Neural cell (in vitro differentiated cells): ENCODE results near the gene DEGS2. TPM values are rescaled to one million over a fixed set of nuclear protein-coding genes. Genes with fewer than 3 reads are reported as not detected.

Experiments
- H2AFZ ChIP-seq: fragments of 200-600, 300-800 bp; sonication (generic), shearing (Covaris generic); 2 replicates; pipeline ENCODE4 v1.6.0; 2014; ENCODE audit warnings: low read depth, mild to moderate bottlenecking, antibody characterized with exemption, low read length, moderate library complexity
- H3F3A ChIP-seq: fragments of 200-600 bp; shearing (Covaris generic); 2 replicates; pipeline ENCODE4 v1.6.1; 2016; ENCODE audit warnings: mild to moderate bottlenecking, moderate library complexity, mixed read lengths, antibody characterized with exemption, low read length; ENCODE audit not compliant: insufficient read depth, poor library complexity, severe bottlenecking
- H3K27ac ChIP-seq: fragments of 200-600, 300-800 bp; sonication (generic), shearing (Covaris generic); 2 replicates; pipeline ENCODE4 v1.5.1; 2014; ENCODE audit warnings: mild to moderate bottlenecking, low read length, moderate library complexity
- H3K27me3 ChIP-seq: fragments of 300-800, 200-600 bp; sonication (generic), shearing (Covaris generic); 2 replicates; pipeline ENCODE4 v1.6.0; 2014; ENCODE audit warnings: mild to moderate bottlenecking, low read depth, low read length, moderate library complexity; ENCODE audit not compliant: insufficient read depth
- H3K36me3 ChIP-seq: fragments of 300-800, 200-600 bp; sonication (generic), shearing (Covaris generic); 2 replicates; pipeline ENCODE4 v1.5.1; 2014; ENCODE audit warnings: mild to moderate bottlenecking, antibody characterized with exemption, low read length, moderate library complexity; ENCODE audit not compliant: insufficient read depth
- H3K4me2 ChIP-seq: fragments of 300-800, 200-600 bp; sonication (generic), shearing (Covaris generic); 2 replicates; pipeline ENCODE4 v1.6.0; 2014; ENCODE audit warnings: mild to moderate bottlenecking, low read length
- H3K4me3 ChIP-seq: fragments of 300-800, 200-600 bp; sonication (generic), shearing (Covaris generic); 2 replicates; pipeline ENCODE4 v1.5.1; 2014; ENCODE audit warnings: mild to moderate bottlenecking, low read length, moderate library complexity
- H3K79me2 ChIP-seq: fragments of 200-600 bp; shearing (Covaris generic); replicated peaks from 2 replicates; pipeline ENCODE4 v1.6.0; 2014; ENCODE audit warnings: mild to moderate bottlenecking, low read length, moderate library complexity; ENCODE audit not compliant: insufficient read depth
- H3K9ac ChIP-seq: fragments of 300-800, 200-600 bp; sonication (generic), shearing (Covaris generic); 2 replicates; pipeline ENCODE4 v1.6.1; 2016; ENCODE audit warnings: mild to moderate bottlenecking, low read length, mixed read lengths
- H3K9me2 ChIP-seq: fragments of 200-600 bp; shearing (Covaris generic); 2 replicates; pipeline ENCODE4 v1.6.1; 2016; ENCODE audit warnings: mild to moderate bottlenecking, low read length, mixed read lengths; ENCODE audit not compliant: insufficient read depth
- H3K9me3 ChIP-seq: fragments of 200-600, 300-800 bp; sonication (generic), shearing (Covaris generic); 2 replicates; pipeline ENCODE4 v1.6.1; 2016; ENCODE audit warnings: mild to moderate bottlenecking, mixed run types, low read length, moderate library complexity, mixed read lengths
- H4K20me1 ChIP-seq: fragments of 200-600 bp; shearing (Covaris generic); 2 replicates; pipeline ENCODE4 v1.6.1; 2016; ENCODE audit warnings: mild to moderate bottlenecking, mixed run types; ENCODE audit not compliant: insufficient read depth
- CTCF ChIP-seq: fragments of 450-650 bp; IDR thresholded peaks from 2 replicates; pipeline ENCODE4 v1.5.1; 2014; ENCODE audit warnings: antibody characterized with exemption, mild to moderate bottlenecking, moderate library complexity; ENCODE audit not compliant: poor library complexity, severe bottlenecking
- EP300 ChIP-seq: fragments of 450-650 bp; conservative IDR thresholded peaks from 2 replicates; pipeline ENCODE4 v1.6.1; 2014; ENCODE audit warnings: antibody characterized with exemption, mild to moderate bottlenecking, moderate library complexity; ENCODE audit not compliant: poor library complexity, severe bottlenecking
- EZH2 ChIP-seq: fragments of 200-600, 300-800 bp; shearing (Covaris generic), sonication (generic); IDR thresholded peaks from 2 replicates; pipeline ENCODE4 v1.6.1; 2014; ENCODE audit warnings: antibody characterized with exemption, low read length, borderline replicate concordance, mild to moderate bottlenecking; ENCODE audit not compliant: insufficient read depth, poor library complexity, severe bottlenecking
- MXI1 ChIP-seq: fragments of 450-650 bp; conservative IDR thresholded peaks from 2 replicates; pipeline ENCODE4 v1.6.1; 2014; ENCODE audit warnings: antibody characterized with exemption, mild to moderate bottlenecking; ENCODE audit not compliant: poor library complexity, severe bottlenecking
- POLR2AphosphoS5 ChIP-seq: IDR thresholded peaks from 2 replicates; pipeline ENCODE4 v1.6.1; 2012
- RAD21 ChIP-seq: fragments of 450-650 bp; conservative IDR thresholded peaks from 2 replicates; pipeline ENCODE4 v1.6.1; 2014; ENCODE audit warnings: antibody characterized with exemption, mild to moderate bottlenecking, moderate library complexity
- REST ChIP-seq: IDR thresholded peaks from 2 replicates; pipeline ENCODE4 v1.6.1; 2012; ENCODE audit warnings: borderline replicate concordance
- SMC3 ChIP-seq: fragments of 450-650 bp; conservative IDR thresholded peaks from 2 replicates; pipeline ENCODE4 v1.6.1; 2014; ENCODE audit warnings: antibody characterized with exemption, mild to moderate bottlenecking, moderate library complexity; ENCODE audit not compliant: poor library complexity
- TAF1 ChIP-seq: IDR thresholded peaks from 2 replicates; pipeline ENCODE4 v1.6.1; 2012; ENCODE audit warnings: low read depth
- polyA plus RNA-seq: library from polyadenylated mRNA; depleted of rRNA; stranded (reverse); fragments of >200 nt; gene quantifications from 2 replicates; pipeline ENCODE4 v1.2.3, GENCODE V29; 2014

Gene DEGS2
- polyA plus RNA-seq, 1 donor from 2014 or later: 0.37 TPM

- H3K9me3 ChIP-seq: no peaks in the 10 kb centered on the region
- no peaks in the 10 kb centered on the region for H3F3A ChIP-seq
- no peaks in the 10 kb centered on the region for H3K27me3 ChIP-seq
- peaks cover 5% of the 10 kb centered on the region for H3K36me3 ChIP-seq
- TF ChIP-seq CTCF (no peak), EZH2 (no peak), EP300 (no peak), MXI1 (no peak), REST (no peak), SMC3 (no peak), RAD21 (no peak), POLR2AphosphoS5 (no peak), TAF1 (no peak)
- H3K27ac ChIP-seq: no peak overlapping the region
- H3K9me2 ChIP-seq: no peaks in the 10 kb centered on the region
- no peaks in the 10 kb centered on the region for H3K79me2 ChIP-seq
- peaks cover 5% of the 10 kb centered on the region for H4K20me1 ChIP-seq
- no peak overlapping the region for H3K4me2 ChIP-seq
- no peak overlapping the region for H2AFZ ChIP-seq
- no peak overlapping the region for H3K4me3 ChIP-seq
- H3K9ac ChIP-seq: no peak overlapping the region
Measured at GRCh38 chr14:100121643-100122480, 37.6 kb downstream of the DEGS2 start.

- no peaks in the 10 kb centered on the region for H3K36me3 ChIP-seq
- H3K9ac ChIP-seq: no peak overlapping the region
- H3K27ac ChIP-seq: no peak overlapping the region
- no peaks in the 10 kb centered on the region for H3K9me2 ChIP-seq
- no peaks in the 10 kb centered on the region for H3K27me3 ChIP-seq
- H3K79me2 ChIP-seq: no peaks in the 10 kb centered on the region
- TF ChIP-seq TAF1 (no peak), REST (no peak), RAD21 (no peak), EZH2 (no peak), CTCF (no peak), EP300 (no peak), POLR2AphosphoS5 (no peak), SMC3 (no peak), MXI1 (no peak)
- no peak overlapping the region for H3K4me2 ChIP-seq
- no peaks in the 10 kb centered on the region for H3F3A ChIP-seq
- no peaks in the 10 kb centered on the region for H3K9me3 ChIP-seq
- H2AFZ ChIP-seq: no peak overlapping the region
- peaks cover 5% of the 10 kb centered on the region for H4K20me1 ChIP-seq
- H3K4me3 ChIP-seq: no peak overlapping the region
Measured at GRCh38 chr14:100120522-100121269, 38.7 kb downstream of the DEGS2 start.
